ENCODE measurements around the gene PRKCA.

The PRKCA gene

DNA sequence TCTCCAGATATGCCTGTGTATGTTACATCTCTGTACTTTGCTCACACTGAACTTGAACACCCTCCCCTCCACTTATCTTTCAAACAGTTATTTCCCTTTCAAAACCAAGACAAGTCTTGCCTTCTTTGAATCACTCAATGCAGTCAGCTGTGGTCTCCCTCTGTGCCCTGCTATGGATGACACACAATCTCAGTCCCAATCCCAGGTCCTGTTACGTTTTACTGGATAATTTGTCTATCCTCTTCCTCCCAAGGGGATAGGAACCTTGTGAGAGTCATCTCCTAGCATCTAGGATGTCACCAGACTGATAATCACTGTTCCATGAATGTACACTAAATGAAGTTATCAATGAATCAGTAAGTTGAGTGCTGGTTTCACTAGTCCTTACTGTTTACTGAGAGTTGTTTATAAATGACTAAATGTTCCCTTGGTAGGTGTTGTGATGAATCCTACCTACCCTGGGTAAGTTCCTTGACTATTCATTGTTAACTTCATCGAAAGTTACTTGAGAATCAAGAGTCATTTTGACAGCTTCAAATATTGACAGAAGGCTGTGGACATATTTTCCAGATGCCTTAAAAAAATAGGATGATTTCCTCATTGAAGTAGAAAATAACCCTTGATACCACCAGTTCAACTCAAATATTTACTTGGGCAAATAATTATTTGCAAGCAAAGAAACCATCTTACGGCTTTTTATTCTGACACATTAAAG lies 244.9 kb downstream of the PRKCA start:
- no peak for DNase-seq (ENCODE audit: low spot score)

GRCh38 chr17:66548158-66548557 lies 245.7 kb downstream of the PRKCA start:
- DNase-seq (ENCODE audit: low spot score) = no peak

DNA sequence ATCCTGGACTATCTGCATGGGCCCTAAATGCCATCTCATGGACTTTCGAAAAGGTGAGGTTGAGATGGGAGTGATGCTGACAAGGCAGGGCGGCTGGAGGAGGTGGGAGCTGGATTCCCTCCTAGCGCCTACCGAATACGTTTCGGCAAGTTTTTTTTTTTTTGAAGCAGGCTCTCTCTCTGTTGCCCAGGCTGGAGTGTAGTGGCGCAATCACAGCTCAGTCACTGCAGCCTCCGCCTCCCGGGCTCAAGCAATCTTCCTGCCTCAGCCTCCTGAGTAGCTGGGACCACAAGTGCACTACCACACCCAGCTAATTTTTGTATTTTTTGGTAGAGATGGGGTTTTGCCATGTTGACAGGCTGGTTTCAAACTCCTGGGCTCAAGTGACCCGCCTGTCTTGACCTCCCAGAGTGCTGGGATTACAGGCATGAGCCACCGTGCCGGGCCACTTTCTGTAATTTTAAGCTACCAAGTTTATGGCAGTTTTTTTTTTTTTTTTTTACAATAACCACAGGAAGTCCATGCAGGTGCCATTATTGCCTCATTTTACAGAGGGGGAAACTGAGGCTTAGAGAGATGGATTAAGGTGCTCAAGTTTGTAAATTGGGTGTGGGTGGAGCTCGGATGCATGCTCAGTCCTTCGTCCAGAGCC lies 246.4 kb downstream of the PRKCA start:
- no peak for DNase-seq (ENCODE audit: low spot score)

- no peak for DNase-seq (ENCODE audit: low spot score)
Observed at GRCh38 chr17:66549311-66549704, 246.9 kb downstream of the PRKCA start.

DNA sequence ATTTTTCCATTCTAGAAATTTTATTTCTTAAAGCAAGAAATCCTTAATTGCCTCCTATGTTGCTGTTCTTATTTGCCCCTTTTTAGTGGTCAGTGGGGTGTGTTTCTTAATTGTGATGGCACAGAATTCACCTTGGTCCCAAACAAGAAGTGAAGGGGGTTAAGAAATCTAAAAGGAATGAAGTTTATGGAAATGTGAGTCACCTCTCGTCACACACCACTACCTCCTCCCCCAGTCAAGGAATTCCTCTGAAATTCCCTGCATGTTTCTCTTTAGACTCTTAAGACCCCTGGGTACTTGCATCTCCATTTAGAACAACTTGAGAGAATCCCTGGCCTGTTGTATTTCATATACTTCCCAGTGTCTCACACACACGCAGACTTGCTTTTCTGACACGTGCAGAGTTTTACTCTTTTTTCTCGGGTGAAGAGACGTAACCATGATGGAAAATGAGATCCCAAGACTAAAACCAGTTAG lies 247.4 kb downstream of the PRKCA start:
- no peak for DNase-seq (ENCODE audit: low spot score)

- DNase-seq (ENCODE audit: low spot score) = no peak
Observed at GRCh38 chr17:66551839-66552238, 249.4 kb downstream of the PRKCA start.

- no peak for DNase-seq (ENCODE audit: low spot score)
Observed at GRCh38 chr17:66552371-66552770, 250.0 kb downstream of the PRKCA start.

DNA sequence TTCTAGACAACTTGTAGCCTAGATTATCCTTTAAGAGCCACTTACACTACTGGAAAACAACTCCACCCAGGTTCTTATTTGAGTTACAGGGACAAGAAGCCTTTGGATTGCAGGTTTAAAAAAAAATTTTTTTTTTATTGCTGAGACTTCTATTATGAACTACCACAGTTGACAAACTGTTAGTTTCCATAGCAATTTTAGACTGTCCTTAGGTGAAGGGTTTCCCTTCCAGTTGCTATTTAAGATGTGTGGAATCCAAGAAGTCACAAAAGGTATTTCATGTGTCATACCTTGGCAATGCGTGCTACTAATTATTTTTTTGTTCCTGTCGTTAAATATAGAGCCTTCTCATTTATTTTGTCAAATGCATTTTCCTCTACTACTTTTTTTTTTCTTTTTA lies 253.2 kb downstream of the PRKCA start:
- no peak for DNase-seq (ENCODE audit: low spot score)

GRCh38 chr17:66557200-66557599 lies 254.8 kb downstream of the PRKCA start:
- no peak for DNase-seq (ENCODE audit: low spot score)

DNA sequence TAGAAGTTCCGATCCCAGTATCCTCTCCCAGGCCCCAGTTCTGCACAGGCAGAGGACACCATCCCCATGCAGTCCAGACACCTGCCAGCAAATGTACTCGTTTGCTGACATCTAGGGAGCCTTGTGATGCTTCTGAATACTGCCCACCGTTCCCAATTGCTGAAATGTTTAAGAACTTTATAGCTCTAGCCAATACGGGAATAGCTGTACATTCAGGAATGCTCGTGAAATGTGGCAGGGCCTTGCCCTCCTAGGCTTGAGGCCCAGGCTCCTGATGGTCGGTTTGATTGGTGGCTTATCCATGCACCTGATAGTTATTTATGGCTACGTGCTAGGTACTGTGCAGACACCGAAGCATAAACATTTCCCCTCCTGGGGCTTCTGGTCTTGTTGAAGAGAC lies 255.5 kb downstream of the PRKCA start:
- no peak for DNase-seq (ENCODE audit: low spot score)

DNA sequence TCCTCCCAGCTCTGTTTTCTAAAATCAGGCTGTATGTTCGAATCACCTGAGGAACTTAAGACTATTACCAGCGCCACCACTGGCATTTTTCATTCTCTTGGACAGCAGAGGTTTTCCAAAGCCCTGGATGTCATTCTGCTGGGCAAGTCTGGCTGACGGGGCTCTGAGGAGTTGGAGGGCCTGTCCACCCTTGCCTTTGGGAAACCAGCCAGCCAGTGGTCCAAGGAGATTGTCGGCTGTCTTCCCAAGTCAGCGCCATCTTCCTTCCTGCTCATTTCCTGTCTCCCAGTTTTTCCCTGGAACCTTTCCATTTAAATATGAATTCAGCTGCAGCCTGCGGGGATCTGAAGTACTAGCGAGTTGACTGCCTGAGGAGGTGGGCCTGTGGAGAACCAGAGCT lies 258.3 kb downstream of the PRKCA start:
- no peak for DNase-seq (ENCODE audit: low spot score)

DNA sequence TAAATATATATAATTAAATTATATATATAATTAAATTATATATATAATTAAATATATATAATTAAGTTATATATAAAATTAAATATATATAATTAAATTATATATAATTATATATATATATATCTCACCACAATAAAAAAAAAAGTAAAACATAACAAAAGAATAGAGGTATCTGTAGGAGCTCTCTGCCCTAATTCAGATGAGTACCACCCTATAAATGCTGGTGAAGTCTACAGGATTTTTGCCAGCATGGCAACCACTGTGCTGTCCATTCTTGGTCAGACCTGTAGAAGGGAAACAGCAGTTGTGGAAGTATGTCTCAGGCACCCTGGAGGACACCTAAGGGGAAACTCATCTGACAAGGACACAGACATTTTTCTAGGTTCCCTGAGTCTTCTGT lies 259.7 kb downstream of the PRKCA start:
- no peak for DNase-seq (ENCODE audit: low spot score)

GRCh38 chr17:66564992-66565465 lies 262.6 kb downstream of the PRKCA start:
- no peak for DNase-seq (ENCODE audit: low spot score)

GRCh38 chr17:66567234-66568170 lies 265.1 kb downstream of the PRKCA start:
- DNase-seq (ENCODE audit: low spot score) = peak; percentile 83

- DNase-seq (ENCODE audit: low spot score) = no peak
Observed at GRCh38 chr17:66569572-66569971, 267.2 kb downstream of the PRKCA start.

DNA sequence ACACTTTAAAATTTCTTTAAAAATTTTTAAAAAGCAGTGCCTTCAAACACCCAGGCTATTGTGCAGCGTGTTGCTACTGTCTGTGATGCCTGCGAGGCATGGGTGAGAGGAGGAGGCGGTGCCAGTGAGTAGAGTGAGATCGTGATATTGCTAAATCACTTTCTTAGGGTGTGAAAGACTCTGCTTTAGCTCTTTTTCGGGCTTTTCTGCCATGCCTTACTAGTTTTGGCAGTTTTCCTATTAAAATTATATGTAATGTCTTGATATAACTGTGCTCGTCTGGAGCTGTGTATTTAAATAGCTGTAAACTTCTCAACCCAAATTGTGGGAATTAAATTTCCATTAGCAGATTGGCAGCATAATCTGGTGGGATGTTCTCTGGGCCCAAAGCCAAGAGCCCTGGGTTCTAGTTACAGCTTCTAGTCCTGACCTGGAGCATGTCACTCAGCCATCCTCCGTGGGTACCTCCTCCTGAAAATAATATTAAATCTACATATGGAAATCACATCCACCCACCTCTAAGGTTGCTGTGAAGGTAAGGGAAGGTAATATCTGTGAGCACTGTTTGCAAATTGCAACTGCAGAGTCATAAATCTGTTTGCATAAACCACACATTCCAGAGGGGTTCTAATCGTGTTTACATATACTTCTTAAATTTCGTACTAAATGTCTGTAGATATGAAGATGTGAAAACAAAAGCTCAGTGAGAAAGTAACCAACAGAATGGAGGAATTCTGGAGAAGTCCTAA lies 268.2 kb downstream of the PRKCA start:
- DNase-seq (ENCODE audit: low spot score) = no peak

GRCh38 chr17:66571745-66572144 lies 269.3 kb downstream of the PRKCA start:
- DNase-seq (ENCODE audit: low spot score) = no peak

DNA sequence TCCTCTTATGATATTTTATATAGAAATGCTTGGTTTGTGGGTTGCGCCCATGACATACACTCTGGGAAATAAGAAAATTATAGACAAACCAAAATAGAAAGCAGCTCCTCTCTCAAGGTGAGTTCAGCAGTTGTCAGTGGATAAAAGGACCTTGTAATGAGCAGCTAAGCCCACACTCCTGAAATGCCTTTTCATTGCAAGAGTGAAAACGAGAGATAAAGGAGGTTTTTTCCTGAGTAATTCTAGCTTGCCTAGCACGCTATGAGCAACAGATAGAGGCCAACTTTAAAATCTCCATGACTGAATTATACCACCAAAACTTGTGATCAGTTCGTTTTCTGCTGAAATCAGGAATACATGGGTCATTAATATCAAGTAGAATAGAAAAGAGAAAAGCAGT lies 270.7 kb downstream of the PRKCA start:
- DNase-seq (ENCODE audit: low spot score) = no peak

- DNase-seq (ENCODE audit: low spot score) = no peak
Observed at GRCh38 chr17:66574123-66574522, 271.7 kb downstream of the PRKCA start.

DNA sequence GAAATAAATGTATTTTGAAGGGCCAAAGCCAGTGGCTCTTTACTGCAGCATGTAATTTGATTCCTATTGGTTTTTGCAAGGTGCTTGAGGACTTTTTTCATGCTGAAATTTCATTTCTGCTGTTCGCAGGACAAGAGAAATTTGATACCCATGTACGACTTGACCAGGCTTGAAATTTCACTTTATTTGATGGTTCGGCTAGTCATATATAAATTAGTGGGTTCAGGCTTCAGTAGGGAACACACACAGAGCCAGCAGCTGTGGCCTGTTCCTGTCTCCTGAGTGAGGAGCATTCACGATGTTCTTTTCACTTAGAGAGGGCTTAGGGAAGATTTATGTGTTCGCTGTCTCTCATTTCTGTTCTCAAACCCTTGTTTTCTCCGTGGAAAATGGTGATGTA lies 274.1 kb downstream of the PRKCA start:
- DNase-seq (ENCODE audit: low spot score) = no peak

GRCh38 chr17:66577041-66577440 lies 274.6 kb downstream of the PRKCA start:
- no peak for DNase-seq (ENCODE audit: low spot score)

All from globus pallidus (tissue), 1 donor.